ENCODE data around the gene SREBF2. TPM values are rescaled to one million over a fixed set of nuclear protein-coding genes. Genes with fewer than 3 reads are reported as not detected.
"Not testable (repeated sequence)": the region's sequence is repeated elsewhere in the genome, so short reads cannot be mapped to it uniquely, and the experiment has no call there.

The SREBF2 gene
- total RNA-seq, 2 experiments from 2014 or later = 92.4 to 95.7 TPM

DNA sequence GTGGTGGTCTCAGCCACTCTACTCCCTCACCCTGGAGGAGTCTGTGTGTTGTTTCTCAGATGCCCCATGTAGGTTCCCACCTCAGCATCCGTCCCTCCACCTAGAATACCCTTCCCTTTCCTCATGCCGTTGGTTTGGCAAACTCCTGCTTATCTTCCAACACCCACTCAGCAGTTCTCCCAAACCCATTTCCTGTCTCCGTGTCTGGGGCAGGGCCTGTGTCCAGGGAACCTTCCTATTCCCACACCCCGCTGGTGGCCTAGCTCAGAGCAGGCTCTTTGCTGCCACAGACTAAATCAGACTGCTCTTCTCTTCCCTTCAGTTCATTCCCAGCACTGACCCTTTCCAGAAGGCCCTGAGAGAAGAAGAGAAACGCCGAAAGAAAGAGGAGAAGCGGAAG lies 7.5 kb upstream of the SREBF2 start:
- POLR2A ChIA-PET = no interaction called here

DNA sequence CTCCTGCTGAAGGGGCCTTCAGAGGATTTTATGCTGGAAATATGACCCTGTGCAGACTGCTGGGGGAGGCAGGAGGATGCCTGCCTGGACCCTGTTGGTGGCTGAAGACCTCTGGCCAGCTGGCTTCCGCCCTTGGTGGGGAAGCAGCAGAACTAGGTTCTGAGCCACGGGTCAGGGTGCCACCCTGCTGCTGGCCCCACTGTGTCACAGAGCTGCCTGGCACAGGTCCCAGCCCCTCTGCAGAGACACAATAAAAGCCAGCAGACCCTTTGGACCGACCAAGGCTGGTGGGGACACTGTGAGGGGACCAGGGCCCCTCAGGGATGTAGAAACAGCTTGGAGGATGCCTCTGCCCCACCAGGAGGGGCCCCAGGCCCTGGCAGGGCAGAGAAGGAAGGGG lies 6.9 kb upstream of the SREBF2 start:
- Mint-ChIP-seq H3K27me3 (no peaks in the 10 kb centered on the region), H3K4me1 (peaks cover 23% of the 10 kb centered on the region), H3K36me3 (ENCODE audit: low read depth) (peaks cover 28% of the 10 kb centered on the region), H3K9me3 (no peaks in the 10 kb centered on the region), H3K4me3 (no peak overlapping the region), H3K27ac (peak overlapping the region; percentile 3)
- DNase-seq = no peak
- CTCF ChIA-PET = interaction anchor here (0.8 to 2.1 kb wide), 5 partner anchors 26 to 120 kb away, joined by 3 to 15 read pairs (median 3); partner anchors contain the start of gene CCDC134
- POLR2A ChIA-PET = no interaction called here

More for the DNA sequence above, 7.5 kb upstream of the SREBF2 start:
- Mint-ChIP-seq H3K4me1 (peaks cover 21% of the 10 kb centered on the region), H3K36me3 (ENCODE audit: low read depth) (peaks cover 23% of the 10 kb centered on the region), H3K4me3 (no peak overlapping the region), H3K9me3 (no peaks in the 10 kb centered on the region), H3K27me3 (no peaks in the 10 kb centered on the region), H3K27ac (peak overlapping the region; percentile 42)
- DNase-seq = no peak
- CTCF ChIA-PET = interaction anchor here (1.1 to 2.1 kb wide), 4 partner anchors 26 to 121 kb away, joined by 3 to 15 read pairs (median 6); partner anchors contain the start of gene CCDC134

DNA sequence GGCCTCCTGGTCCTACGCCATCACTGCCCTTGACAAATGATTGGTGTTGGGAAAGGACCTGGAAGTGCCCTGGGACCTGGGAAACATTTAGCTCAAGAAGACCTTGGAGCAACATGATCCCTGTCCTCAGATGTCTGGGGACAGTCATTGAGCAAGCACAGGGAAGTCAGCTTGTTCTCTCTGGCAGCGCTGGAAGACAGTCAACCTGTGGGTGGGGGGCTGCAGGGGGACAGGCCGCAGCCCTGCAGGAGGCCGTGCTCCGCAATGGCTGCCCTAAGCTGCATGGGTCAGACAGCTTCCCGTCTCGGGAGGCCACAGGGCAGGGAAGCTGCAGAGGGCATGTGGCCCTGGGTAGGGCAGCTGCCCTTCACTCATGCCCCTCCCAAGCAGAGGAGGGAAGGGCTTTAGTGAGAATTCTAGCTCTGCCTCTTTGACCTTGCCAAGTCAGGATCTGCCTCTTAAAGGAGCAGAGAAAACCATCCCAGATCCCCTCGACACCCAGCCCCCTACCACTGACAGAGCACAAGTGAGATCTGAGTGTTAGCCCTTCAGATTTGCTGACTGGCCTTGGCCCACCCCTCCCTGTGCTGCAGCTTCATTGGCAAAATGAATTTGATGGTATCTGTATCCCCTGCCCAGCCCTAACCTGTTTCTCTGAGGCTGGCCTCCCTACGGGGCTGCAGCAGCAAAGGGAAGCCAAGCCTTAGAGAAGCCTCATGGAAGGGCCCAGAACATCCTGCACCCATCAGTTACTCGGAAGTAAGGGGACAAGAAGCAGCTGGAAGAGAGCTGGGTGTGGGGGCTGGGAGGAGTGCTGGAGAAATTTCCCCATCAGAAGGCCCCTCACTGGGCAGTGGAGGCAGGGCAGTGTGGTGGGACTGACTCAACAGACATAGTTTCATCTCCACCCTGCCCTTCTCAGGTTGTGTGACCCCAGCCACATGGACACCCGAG lies 6.2 kb upstream of the SREBF2 start:
- Mint-ChIP-seq H3K36me3 (ENCODE audit: low read depth) (peaks cover 35% of the 10 kb centered on the region), H3K27ac (peak overlapping the region; percentile 3), H3K4me3 (no peak overlapping the region), H3K27me3 (no peaks in the 10 kb centered on the region), H3K4me1 (peaks cover 24% of the 10 kb centered on the region), H3K9me3 (peaks cover 4% of the 10 kb centered on the region)
- ChIA-PET CTCF (interaction anchor here (0.6 to 2.1 kb wide), 6 partner anchors 27 to 610 kb away, joined by 3 to 15 read pairs (median 4); partner anchors contain the start of gene CCDC134), POLR2A (no interaction called here)
- DNase-seq = no peak

DNA sequence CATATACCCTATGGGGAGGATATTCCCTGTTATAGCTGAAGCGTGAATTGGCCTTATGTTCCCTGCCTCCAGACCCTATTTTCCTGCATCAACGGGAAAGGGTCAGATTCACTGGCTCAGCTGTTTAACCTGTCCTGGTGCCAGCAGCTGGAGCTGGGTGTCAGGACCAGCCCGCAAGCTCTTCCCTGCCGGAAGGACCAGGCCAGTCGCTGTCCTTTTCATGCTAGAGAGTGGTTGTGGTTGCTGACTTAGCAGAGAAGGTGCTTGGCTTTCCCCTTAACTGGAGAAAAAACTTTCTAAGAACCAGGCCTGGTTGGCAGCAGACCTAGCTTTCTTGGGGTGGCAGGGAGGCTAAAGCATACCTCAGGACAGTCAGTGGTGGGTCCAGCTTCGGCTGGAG lies 5.2 kb upstream of the SREBF2 start:
- H3K4me3 Mint-ChIP-seq = no peak overlapping the region
- H3K4me1 Mint-ChIP-seq = peaks cover 25% of the 10 kb centered on the region

DNA sequence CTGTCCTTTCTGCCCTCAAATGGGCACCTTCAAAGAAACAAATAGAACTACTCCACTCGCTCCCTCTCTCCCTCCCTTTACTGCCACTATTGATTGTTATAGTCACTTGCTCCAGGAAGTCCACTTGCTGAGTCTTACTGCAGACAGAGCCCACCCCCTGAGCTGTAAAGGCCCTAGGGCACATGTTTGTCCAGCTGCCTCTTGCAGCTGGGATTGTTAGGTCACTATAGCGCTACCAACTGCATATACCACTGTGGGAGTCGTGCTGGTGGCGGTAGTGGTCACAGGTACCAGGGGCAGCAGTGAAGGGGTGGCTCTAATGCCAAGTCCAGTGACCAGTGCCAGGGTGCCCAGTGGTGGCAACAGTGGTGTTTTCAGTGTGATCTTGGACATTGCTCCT lies 4.4 kb upstream of the SREBF2 start:
- no peak for DNase-seq
- Mint-ChIP-seq H3K4me3 (no peak overlapping the region), H3K36me3 (ENCODE audit: low read depth) (peaks cover 41% of the 10 kb centered on the region), H3K27ac (no peak overlapping the region), H3K27me3 (no peaks in the 10 kb centered on the region), H3K9me3 (peaks cover 7% of the 10 kb centered on the region), H3K4me1 (peaks cover 22% of the 10 kb centered on the region)
- ChIA-PET POLR2A (no interaction called here), CTCF (interaction anchor here (0.6 to 2.4 kb wide), 3 partner anchors 10 to 132 kb away, joined by 3 to 7 read pairs (median 5); no protein-coding TSS in a partner anchor)

More for the DNA sequence above, 5.2 kb upstream of the SREBF2 start:
- POLR2A ChIA-PET = no interaction called here
- H3K36me3 Mint-ChIP-seq (ENCODE audit: low read depth) = peaks cover 41% of the 10 kb centered on the region
- H3K9me3 Mint-ChIP-seq = peaks cover 7% of the 10 kb centered on the region
- no peaks in the 10 kb centered on the region for H3K27me3 Mint-ChIP-seq
- no peak overlapping the region for H3K27ac Mint-ChIP-seq
- CTCF ChIA-PET = interaction anchor here (0.6 kb wide), 1 partner anchor 609 kb away, joined by 4 read pairs; no protein-coding TSS in a partner anchor
- DNase-seq = no peak

DNA sequence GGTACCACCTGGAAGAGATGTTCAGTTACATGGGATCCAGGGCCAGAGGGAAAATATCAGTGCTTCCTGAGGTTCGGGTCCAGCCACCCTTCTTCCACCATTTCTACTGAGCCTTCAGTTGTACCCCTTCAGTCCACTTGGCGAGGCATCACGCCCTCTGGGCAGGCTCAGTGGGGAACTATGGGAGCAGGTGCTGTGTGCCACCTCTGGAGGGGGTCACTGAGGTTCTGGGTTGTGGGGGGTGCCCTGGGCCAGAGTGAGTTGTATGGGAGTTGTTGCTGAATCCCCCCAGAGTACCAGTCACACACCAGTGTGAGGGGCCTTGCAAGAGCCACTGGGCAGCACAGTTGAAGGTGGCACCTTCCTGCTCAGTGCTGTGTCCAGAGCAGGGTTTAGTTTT lies 2.7 kb upstream of the SREBF2 start:
- H3K36me3 Mint-ChIP-seq (ENCODE audit: low read depth) = peaks cover 46% of the 10 kb centered on the region
- peaks cover 7% of the 10 kb centered on the region for H3K9me3 Mint-ChIP-seq
- H3K4me3 Mint-ChIP-seq = no peak overlapping the region

DNA sequence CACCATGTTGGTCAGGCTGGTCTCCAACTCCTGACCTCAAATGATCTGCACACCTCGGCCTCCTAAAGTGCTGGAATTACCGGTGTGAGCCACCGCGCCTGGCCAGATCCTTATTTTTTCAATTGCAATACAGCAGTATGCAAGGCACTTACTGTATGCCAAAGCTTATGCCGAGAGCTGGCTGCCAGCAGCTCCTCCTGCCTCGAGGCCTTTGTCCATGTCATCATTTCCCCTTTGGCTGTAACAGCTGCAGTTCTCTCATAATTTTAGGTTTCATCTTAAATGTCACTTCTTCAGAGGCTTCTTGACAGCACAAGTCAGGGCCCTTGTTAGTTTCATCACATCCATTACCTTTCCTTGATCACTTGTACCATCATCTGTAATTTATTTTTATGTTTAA lies 1.5 kb upstream of the SREBF2 start:
- Mint-ChIP-seq H3K27me3 (no peaks in the 10 kb centered on the region), H3K4me1 (peaks cover 42% of the 10 kb centered on the region), H3K9me3 (peaks cover 7% of the 10 kb centered on the region), H3K4me3 (peak overlapping the region; percentile 93), H3K27ac (peak overlapping the region; percentile 100), H3K36me3 (ENCODE audit: low read depth) (peaks cover 50% of the 10 kb centered on the region)
- POLR2A ChIA-PET = no interaction called here
- CTCF ChIA-PET = interaction anchor here (0.7 to 2.4 kb wide), 6 partner anchors 9 to 194 kb away, joined by 3 to 11 read pairs (median 4); no protein-coding TSS in a partner anchor
- no peak for DNase-seq

More for the DNA sequence above, 2.7 kb upstream of the SREBF2 start:
- ChIA-PET CTCF (interaction anchor here (1.4 to 2.4 kb wide), 2 partner anchors 12 to 27 kb away, joined by 3 to 7 read pairs; no protein-coding TSS in a partner anchor), POLR2A (no interaction called here)
- no peaks in the 10 kb centered on the region for H3K27me3 Mint-ChIP-seq
- no peak overlapping the region for H3K27ac Mint-ChIP-seq
- DNase-seq = no peak
- H3K4me1 Mint-ChIP-seq = peaks cover 34% of the 10 kb centered on the region

DNA sequence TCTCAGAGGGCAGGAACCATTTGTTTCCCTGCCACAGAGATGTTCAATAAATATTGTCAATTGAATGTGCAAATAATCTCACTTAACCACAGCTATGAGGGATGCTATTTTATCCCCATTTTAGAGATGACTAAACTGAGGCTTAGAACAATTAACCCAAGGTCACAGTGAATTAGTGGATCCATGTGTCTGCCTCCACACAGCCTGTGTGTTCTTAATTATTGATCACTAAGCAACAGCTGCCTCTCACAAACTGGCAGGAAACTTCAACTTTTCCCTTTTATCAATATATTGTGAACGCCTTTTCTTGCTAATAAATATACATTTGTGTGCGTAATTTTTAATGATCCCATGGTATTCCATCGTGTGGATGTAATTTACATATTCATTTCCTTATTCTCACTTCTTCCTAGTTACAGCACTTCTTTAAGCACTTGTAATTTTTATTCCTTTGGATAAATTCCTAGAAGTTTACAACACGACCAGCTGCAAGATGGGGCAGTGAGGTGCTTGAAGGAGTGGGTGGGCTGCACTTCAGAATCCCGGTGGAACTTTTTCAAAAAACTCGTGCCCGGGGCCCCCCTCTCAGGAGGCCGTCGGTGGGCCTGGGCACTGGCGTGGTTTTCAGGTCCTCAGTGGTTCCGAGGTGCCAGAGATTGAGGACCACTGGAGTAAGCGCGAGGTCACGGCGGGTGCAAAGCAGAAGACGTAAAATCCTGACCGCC lies 915 bp upstream of the SREBF2 start:
- H3K27ac Mint-ChIP-seq = peak overlapping the region; percentile 100
- ChIA-PET CTCF (interaction anchor here (0.7 to 2.4 kb wide), 7 partner anchors 9 to 193 kb away, joined by 3 to 11 read pairs (median 6); partner anchors contain the start of gene CENPM), POLR2A (interaction anchor here (0.5 to 1.2 kb wide), 7 partner anchors 11 to 280 kb away, joined by 3 to 8 read pairs (median 4); partner anchors contain the start of genes CCDC134 and NDUFA6)
- peaks cover 55% of the 10 kb centered on the region for H3K36me3 Mint-ChIP-seq (ENCODE audit: low read depth)
- peaks cover 48% of the 10 kb centered on the region for H3K4me1 Mint-ChIP-seq
- no peak for DNase-seq
- no peaks in the 10 kb centered on the region for H3K27me3 Mint-ChIP-seq
- H3K4me3 Mint-ChIP-seq = peak overlapping the region; percentile 93
- peaks cover 7% of the 10 kb centered on the region for H3K9me3 Mint-ChIP-seq

DNA sequence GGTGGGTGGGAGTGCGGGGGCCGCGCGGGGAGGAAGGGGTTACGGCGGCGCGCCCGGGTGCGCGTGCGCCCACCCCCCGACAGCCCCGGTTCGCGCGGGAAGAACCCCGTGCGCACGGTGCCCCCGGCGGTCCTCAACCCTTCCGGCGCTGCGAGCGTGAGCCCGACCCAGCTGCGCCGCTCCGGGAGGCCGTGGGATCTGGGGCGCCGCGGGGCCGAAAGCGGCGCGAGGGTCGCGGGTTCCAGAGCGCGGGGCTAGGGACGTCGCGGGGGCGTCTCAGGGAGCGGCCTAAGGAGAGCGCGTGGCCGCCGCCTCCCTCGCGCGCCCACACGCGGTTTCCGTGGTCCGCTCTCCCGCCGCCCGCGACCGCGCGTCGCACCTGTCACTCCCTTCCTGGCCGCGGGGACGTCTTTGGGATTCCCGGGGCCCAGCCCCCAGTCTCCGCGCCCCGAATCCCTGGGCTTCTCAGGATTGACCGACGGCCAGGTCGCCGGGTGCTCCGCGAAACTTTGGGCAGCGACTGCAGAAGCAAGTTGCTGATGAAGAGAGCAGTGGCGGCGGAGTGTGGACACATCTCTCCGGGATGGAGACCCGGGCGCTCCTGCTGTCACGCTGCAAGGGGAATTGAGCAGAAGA lies 582 bp downstream of the SREBF2 start:
- Mint-ChIP-seq H3K27ac (peak overlapping the region; percentile 100), H3K27me3 (no peaks in the 10 kb centered on the region), H3K4me3 (peak overlapping the region; percentile 93), H3K36me3 (ENCODE audit: low read depth) (peaks cover 64% of the 10 kb centered on the region), H3K9me3 (peaks cover 7% of the 10 kb centered on the region), H3K4me1 (peaks cover 53% of the 10 kb centered on the region)
- peak; percentile 43 for DNase-seq
- ChIA-PET CTCF (interaction anchor here (0.6 to 2.4 kb wide), 7 partner anchors 9 to 136 kb away, joined by 3 to 11 read pairs (median 6); partner anchors contain the start of gene CENPM), POLR2A (interaction anchor here (0.5 to 1.2 kb wide), 3 partner anchors 24 to 91 kb away, joined by 4 to 8 read pairs (median 7); partner anchors contain the start of gene CCDC134)

DNA sequence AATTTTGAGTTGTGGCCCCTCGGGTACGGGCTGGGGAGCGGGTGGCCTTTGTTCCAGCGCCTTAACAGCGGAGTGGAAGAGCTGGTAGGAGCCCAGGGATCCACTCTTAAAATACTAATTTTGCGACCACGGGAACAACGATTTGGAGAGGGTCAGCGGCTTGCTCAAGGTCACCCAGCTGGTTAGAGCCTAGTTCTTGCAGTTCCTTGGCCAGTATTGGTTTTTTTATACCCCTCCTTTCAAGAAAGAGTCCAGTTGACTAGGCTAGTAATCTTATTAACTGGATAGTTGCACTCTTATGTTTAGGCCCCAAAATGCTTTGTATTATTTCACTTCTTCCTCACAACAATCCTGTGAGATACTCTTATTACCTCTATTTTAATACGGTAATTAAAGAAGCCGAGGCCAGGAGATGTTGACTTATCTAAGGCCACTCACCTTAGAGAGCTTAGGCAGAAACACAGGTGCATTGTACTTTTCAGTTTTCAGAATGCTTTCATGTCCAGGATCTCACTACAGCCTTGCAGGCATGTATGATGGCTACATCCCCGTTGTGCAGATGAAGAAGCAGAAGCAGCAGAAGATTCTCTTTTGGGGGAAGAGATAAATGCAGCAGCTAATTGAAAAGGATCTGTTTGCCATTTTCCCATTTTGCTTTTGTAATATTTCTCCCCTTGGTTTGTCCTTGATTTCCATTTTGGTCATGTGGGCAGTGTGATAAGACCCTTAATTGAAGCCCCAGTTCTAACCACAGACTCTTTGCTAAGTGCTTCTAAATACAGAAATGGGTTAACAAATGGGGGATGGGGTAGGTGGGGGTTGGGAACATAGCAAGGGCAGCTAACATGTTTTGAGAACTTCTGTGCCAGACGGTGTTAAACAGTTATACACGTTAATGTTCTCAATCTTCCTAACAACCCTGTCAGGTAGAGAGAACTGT lies 1.4 kb downstream of the SREBF2 start:
- Mint-ChIP-seq H3K4me1 (peaks cover 60% of the 10 kb centered on the region), H3K27me3 (no peaks in the 10 kb centered on the region), H3K4me3 (peak overlapping the region; percentile 90), H3K36me3 (ENCODE audit: low read depth) (peaks cover 69% of the 10 kb centered on the region), H3K27ac (peak overlapping the region; percentile 90), H3K9me3 (peaks cover 7% of the 10 kb centered on the region)
- DNase-seq = no peak
- ChIA-PET POLR2A (interaction anchor here (0.5 kb wide), 1 partner anchor 90 kb away, joined by 4 read pairs; no protein-coding TSS in a partner anchor), CTCF (interaction anchor here (1.7 to 1.8 kb wide), 2 partner anchors 12 to 25 kb away, joined by 4 to 5 read pairs; no protein-coding TSS in a partner anchor)

DNA sequence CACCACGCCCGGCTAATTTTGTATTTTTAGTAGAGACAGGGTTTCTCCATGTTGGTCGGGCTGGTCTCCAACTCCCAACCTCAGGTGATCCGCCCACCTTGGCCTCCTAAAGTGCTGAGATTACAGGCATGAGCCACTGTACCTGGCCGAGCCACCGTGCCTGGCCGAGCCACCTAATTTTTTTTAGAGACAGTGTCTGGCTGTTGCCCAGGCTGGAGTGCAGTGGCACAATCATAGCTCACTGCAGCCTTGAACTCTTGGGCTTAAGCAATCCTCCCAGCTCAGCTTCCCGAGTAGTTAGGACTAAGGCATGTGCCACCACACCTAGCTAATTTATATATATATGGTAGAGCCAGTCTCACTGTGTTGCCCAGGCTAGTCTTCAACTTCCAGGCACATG lies 2.6 kb downstream of the SREBF2 start:
- H3K27ac Mint-ChIP-seq, H3K27me3 Mint-ChIP-seq, POLR2A ChIA-PET, DNase-seq, H3K4me3 Mint-ChIP-seq, H3K9me3 Mint-ChIP-seq: not testable (repeated sequence)
- Mint-ChIP-seq H3K36me3 (ENCODE audit: low read depth) (peaks cover 67% of the 10 kb centered on the region), H3K4me1 (peaks cover 66% of the 10 kb centered on the region)
- CTCF ChIA-PET = interaction anchor here (0.7 to 1.8 kb wide), 2 partner anchors 24 to 37 kb away, joined by 3 to 4 read pairs; no protein-coding TSS in a partner anchor
